Measurements from ENCODE around the gene PTGFRN. TPM values are rescaled to one million over a fixed set of nuclear protein-coding genes. Genes with fewer than 3 reads are reported as not detected.
A peak's percentile ranks its signal among the peaks of the same experiment; 100 is the strongest.

PTGFRN gene
- total RNA-seq, 1 donor from 2014 or later: 105 TPM

- Histone ChIP-seq H3K27me3 (ENCODE audit: control insufficient read depth in 3 of 3, insufficient read depth in 3 of 3, low read length in 3 of 3) (no peaks in the 10 kb centered on the region), H3K4me1 (ENCODE audit: control insufficient read depth in 3 of 3, insufficient read depth in 3 of 3, low read length in 3 of 3) (peaks cover 0 to 30% (median 8%) of the 10 kb centered on the region in 3 donors), H3K9me3 (ENCODE audit: control insufficient read depth in 3 of 3, low read length in 3 of 3) (no peaks in the 10 kb centered on the region), H3K36me3 (ENCODE audit: control insufficient read depth in 3 of 3, insufficient read depth in 3 of 3, low read length in 3 of 3) (peaks cover 0 to 5% (median 0%) of the 10 kb centered on the region in 3 donors), H3K9ac (ENCODE audit: low read depth in 1 of 3, low read length in 3 of 3) (no peak overlapping the region), H3K4me3 (ENCODE audit: low read length in 3 of 3) (no peak overlapping the region), H3K27ac (ENCODE audit: low read depth, low read length) (peak overlapping the region; percentile 22)
Measured at GRCh38 chr1:116948046-116948445, 38.3 kb downstream of the PTGFRN start.

- Histone ChIP-seq H3K4me1 (ENCODE audit: control insufficient read depth in 3 of 3, insufficient read depth in 3 of 3, low read length in 3 of 3) (peaks cover 0 to 30% (median 8%) of the 10 kb centered on the region in 3 donors), H3K27ac (ENCODE audit: low read depth, low read length) (no peak overlapping the region), H3K4me3 (ENCODE audit: low read length in 3 of 3) (no peak overlapping the region), H3K9ac (ENCODE audit: low read depth in 1 of 3, low read length in 3 of 3) (no peak overlapping the region), H3K27me3 (ENCODE audit: control insufficient read depth in 3 of 3, insufficient read depth in 3 of 3, low read length in 3 of 3) (no peaks in the 10 kb centered on the region), H3K9me3 (ENCODE audit: control insufficient read depth in 3 of 3, low read length in 3 of 3) (no peaks in the 10 kb centered on the region), H3K36me3 (ENCODE audit: control insufficient read depth in 3 of 3, insufficient read depth in 3 of 3, low read length in 3 of 3) (peaks cover 0 to 5% (median 0%) of the 10 kb centered on the region in 3 donors)
Measured at GRCh38 chr1:116948642-116949041, 38.9 kb downstream of the PTGFRN start.

- H3K27ac ChIP-seq (ENCODE audit: low read depth, low read length): no peak overlapping the region
Measured at GRCh38 chr1:116949213-116949985, 39.7 kb downstream of the PTGFRN start.

GRCh38 chr1:116950517-116951199 lies 40.9 kb downstream of the PTGFRN start:
- peaks cover 0 to 5% (median 0%) of the 10 kb centered on the region in 3 donors for H3K36me3 ChIP-seq (ENCODE audit: control insufficient read depth in 3 of 3, insufficient read depth in 3 of 3, low read length in 3 of 3)
- peak overlapping the region in 1 of 3 donors; percentile 42 for H3K4me3 ChIP-seq (ENCODE audit: low read length in 3 of 3)
- H3K27me3 ChIP-seq (ENCODE audit: control insufficient read depth in 3 of 3, insufficient read depth in 3 of 3, low read length in 3 of 3): no peaks in the 10 kb centered on the region
- H3K27ac ChIP-seq (ENCODE audit: low read depth, low read length): peak overlapping the region; percentile 66
- peak overlapping the region in 1 of 3 donors; percentile 40 for H3K9ac ChIP-seq (ENCODE audit: low read depth in 1 of 3, low read length in 3 of 3)
- H3K9me3 ChIP-seq (ENCODE audit: control insufficient read depth in 3 of 3, low read length in 3 of 3): no peaks in the 10 kb centered on the region
- H3K4me1 ChIP-seq (ENCODE audit: control insufficient read depth in 3 of 3, insufficient read depth in 3 of 3, low read length in 3 of 3): peaks cover 5 to 30% (median 12%) of the 10 kb centered on the region in 3 donors

More at GRCh38 chr1:116949213-116949985, 39.7 kb downstream of the PTGFRN start:
- Histone ChIP-seq H3K9ac (ENCODE audit: low read depth in 1 of 3, low read length in 3 of 3) (no peak overlapping the region), H3K4me1 (ENCODE audit: control insufficient read depth in 3 of 3, insufficient read depth in 3 of 3, low read length in 3 of 3) (peaks cover 2 to 30% (median 10%) of the 10 kb centered on the region in 3 donors), H3K9me3 (ENCODE audit: control insufficient read depth in 3 of 3, low read length in 3 of 3) (no peaks in the 10 kb centered on the region), H3K4me3 (ENCODE audit: low read length in 3 of 3) (no peak overlapping the region), H3K36me3 (ENCODE audit: control insufficient read depth in 3 of 3, insufficient read depth in 3 of 3, low read length in 3 of 3) (peaks cover 0 to 5% (median 0%) of the 10 kb centered on the region in 3 donors), H3K27me3 (ENCODE audit: control insufficient read depth in 3 of 3, insufficient read depth in 3 of 3, low read length in 3 of 3) (no peaks in the 10 kb centered on the region)

- Histone ChIP-seq H3K36me3 (ENCODE audit: control insufficient read depth in 3 of 3, insufficient read depth in 3 of 3, low read length in 3 of 3) (peaks cover 0 to 8% (median 0%) of the 10 kb centered on the region in 3 donors), H3K9ac (ENCODE audit: low read depth in 1 of 3, low read length in 3 of 3) (no peak overlapping the region), H3K4me1 (ENCODE audit: control insufficient read depth in 3 of 3, insufficient read depth in 3 of 3, low read length in 3 of 3) (peaks cover 5 to 30% (median 12%) of the 10 kb centered on the region in 3 donors), H3K27ac (ENCODE audit: low read depth, low read length) (peak overlapping the region; percentile 66), H3K4me3 (ENCODE audit: low read length in 3 of 3) (no peak overlapping the region), H3K27me3 (ENCODE audit: control insufficient read depth in 3 of 3, insufficient read depth in 3 of 3, low read length in 3 of 3) (no peaks in the 10 kb centered on the region), H3K9me3 (ENCODE audit: control insufficient read depth in 3 of 3, low read length in 3 of 3) (no peaks in the 10 kb centered on the region)
Measured at GRCh38 chr1:116951200-116951935, 41.7 kb downstream of the PTGFRN start.

GRCh38 chr1:116952738-116953275 lies 43.1 kb downstream of the PTGFRN start:
- Histone ChIP-seq H3K27me3 (ENCODE audit: control insufficient read depth in 3 of 3, insufficient read depth in 3 of 3, low read length in 3 of 3) (no peaks in the 10 kb centered on the region), H3K4me1 (ENCODE audit: control insufficient read depth in 3 of 3, insufficient read depth in 3 of 3, low read length in 3 of 3) (peaks cover 5 to 25% (median 12%) of the 10 kb centered on the region in 3 donors), H3K27ac (ENCODE audit: low read depth, low read length) (no peak overlapping the region), H3K36me3 (ENCODE audit: control insufficient read depth in 3 of 3, insufficient read depth in 3 of 3, low read length in 3 of 3) (peaks cover 0 to 8% (median 0%) of the 10 kb centered on the region in 3 donors), H3K4me3 (ENCODE audit: low read length in 3 of 3) (no peak overlapping the region), H3K9me3 (ENCODE audit: control insufficient read depth in 3 of 3, low read length in 3 of 3) (no peaks in the 10 kb centered on the region), H3K9ac (ENCODE audit: low read depth in 1 of 3, low read length in 3 of 3) (no peak overlapping the region)

- H3K27me3 ChIP-seq (ENCODE audit: control insufficient read depth in 3 of 3, insufficient read depth in 3 of 3, low read length in 3 of 3): no peaks in the 10 kb centered on the region
- H3K4me1 ChIP-seq (ENCODE audit: control insufficient read depth in 3 of 3, insufficient read depth in 3 of 3, low read length in 3 of 3): peaks cover 5 to 11% (median 8%) of the 10 kb centered on the region in 3 donors
- no peak overlapping the region for H3K27ac ChIP-seq (ENCODE audit: low read depth, low read length)
Measured at GRCh38 chr1:116954440-116954839, 44.7 kb downstream of the PTGFRN start.

GRCh38 chr1:116956378-116956777 lies 46.7 kb downstream of the PTGFRN start:
- Histone ChIP-seq H3K9me3 (ENCODE audit: control insufficient read depth in 3 of 3, low read length in 3 of 3) (no peaks in the 10 kb centered on the region), H3K4me1 (ENCODE audit: control insufficient read depth in 3 of 3, insufficient read depth in 3 of 3, low read length in 3 of 3) (peaks cover 0 to 5% (median 4%) of the 10 kb centered on the region in 3 donors), H3K27me3 (ENCODE audit: control insufficient read depth in 3 of 3, insufficient read depth in 3 of 3, low read length in 3 of 3) (no peaks in the 10 kb centered on the region), H3K4me3 (ENCODE audit: low read length in 3 of 3) (no peak overlapping the region), H3K27ac (ENCODE audit: low read depth, low read length) (no peak overlapping the region), H3K9ac (ENCODE audit: low read depth in 1 of 3, low read length in 3 of 3) (no peak overlapping the region), H3K36me3 (ENCODE audit: control insufficient read depth in 3 of 3, insufficient read depth in 3 of 3, low read length in 3 of 3) (peaks cover 0 to 3% (median 2%) of the 10 kb centered on the region in 3 donors)

More at GRCh38 chr1:116954440-116954839, 44.7 kb downstream of the PTGFRN start:
- Histone ChIP-seq H3K9me3 (ENCODE audit: control insufficient read depth in 3 of 3, low read length in 3 of 3) (no peaks in the 10 kb centered on the region), H3K36me3 (ENCODE audit: control insufficient read depth in 3 of 3, insufficient read depth in 3 of 3, low read length in 3 of 3) (peaks cover 0 to 5% (median 0%) of the 10 kb centered on the region in 3 donors), H3K9ac (ENCODE audit: low read depth in 1 of 3, low read length in 3 of 3) (no peak overlapping the region), H3K4me3 (ENCODE audit: low read length in 3 of 3) (no peak overlapping the region)

GRCh38 chr1:116957646-116958045 lies 47.9 kb downstream of the PTGFRN start:
- Histone ChIP-seq H3K4me1 (ENCODE audit: control insufficient read depth in 3 of 3, insufficient read depth in 3 of 3, low read length in 3 of 3) (peaks cover 0 to 5% (median 4%) of the 10 kb centered on the region in 3 donors), H3K9ac (ENCODE audit: low read depth in 1 of 3, low read length in 3 of 3) (no peak overlapping the region), H3K27me3 (ENCODE audit: control insufficient read depth in 3 of 3, insufficient read depth in 3 of 3, low read length in 3 of 3) (no peaks in the 10 kb centered on the region), H3K36me3 (ENCODE audit: control insufficient read depth in 3 of 3, insufficient read depth in 3 of 3, low read length in 3 of 3) (peaks cover 0 to 10% (median 2%) of the 10 kb centered on the region in 3 donors), H3K9me3 (ENCODE audit: control insufficient read depth in 3 of 3, low read length in 3 of 3) (no peaks in the 10 kb centered on the region), H3K27ac (ENCODE audit: low read depth, low read length) (no peak overlapping the region), H3K4me3 (ENCODE audit: low read length in 3 of 3) (no peak overlapping the region)

Data from skeletal muscle tissue (tissue), 4 donors.